BJ (cell line): Measurements from ENCODE around the gene OR7C1. TPM values are rescaled to one million over a fixed set of nuclear protein-coding genes. Genes with fewer than 3 reads are reported as not detected.

Experiments
- CTCF ChIA-PET: fragments of 350-600 bp; formaldehyde crosslinking; extraction: SDS; loops from one replicate; lab custom pipeline; 2021; ENCODE audit warnings: antibody characterized with exemption, inconsistent platforms; lab: Yijun Ruan, JAX
- POLR2A ChIA-PET: fragments of 300-600 bp; sonication (Branson Sonifier 250); formaldehyde crosslinking; extraction: SDS; loops from one replicate; lab custom pipeline; 2021; ENCODE audit warnings: antibody characterized with exemption; lab: Charles Lee
- DNase-seq: peaks from one replicate; pipeline ENCODE4 v3.0.0-alpha.2; 2011; ENCODE audit warnings: low read depth
- H3K27me3 ChIP-seq: 2 replicates; pipeline ENCODE4 v1.6.0; 2011; ENCODE audit warnings: low read length; ENCODE audit not compliant: control insufficient read depth, insufficient read depth
- H3K36me3 ChIP-seq: 2 replicates; pipeline ENCODE4 v1.5.1; 2011; ENCODE audit warnings: low read length; ENCODE audit not compliant: control insufficient read depth, insufficient read depth
- H3K4me3 ChIP-seq: 2 replicates; pipeline ENCODE4 v1.5.1; 2011; ENCODE audit warnings: low read depth, mild to moderate bottlenecking, control low read depth, low read length
- polyA plus RNA-seq: library from polyadenylated mRNA; depleted of rRNA; stranded (reverse); fragments of >200 nt; gene quantifications from 2 replicates; pipeline ENCODE4 v1.2.3, GENCODE V29; 2011
- TF ChIP-seq, protein P1 (sequence below): IDR thresholded peaks from 2 replicates; pipeline ENCODE4 v1.5.1; 2011; ENCODE audit warnings: low read depth, mild to moderate bottlenecking, control low read depth, inconsistent platforms, low read length, moderate library complexity; ENCODE audit not compliant: insufficient read depth

Gene OR7C1
- polyA plus RNA-seq, 1 experiment = not detected

DNA sequence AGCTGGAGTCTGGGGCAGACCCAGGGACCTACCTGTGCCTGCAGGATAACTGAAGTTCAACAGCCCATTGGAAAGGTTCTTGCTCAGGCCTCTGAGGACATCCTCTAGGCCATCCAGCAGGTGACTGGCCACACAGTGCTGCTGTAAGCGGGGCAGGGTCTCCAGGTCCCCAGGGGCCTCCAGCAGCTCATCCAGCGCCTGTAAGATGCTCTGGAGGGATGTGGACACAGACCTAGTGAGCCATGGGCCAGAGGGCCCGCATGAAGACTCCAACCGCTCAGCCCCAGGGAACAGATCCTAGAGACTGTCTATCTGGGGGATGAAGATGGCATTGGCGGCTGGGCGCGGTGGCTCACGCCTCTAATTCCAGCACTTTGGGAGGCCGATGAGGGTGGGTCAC is 70.6 kb downstream of the OR7C1 start:
- TF ChIP-seq, protein P1, sequence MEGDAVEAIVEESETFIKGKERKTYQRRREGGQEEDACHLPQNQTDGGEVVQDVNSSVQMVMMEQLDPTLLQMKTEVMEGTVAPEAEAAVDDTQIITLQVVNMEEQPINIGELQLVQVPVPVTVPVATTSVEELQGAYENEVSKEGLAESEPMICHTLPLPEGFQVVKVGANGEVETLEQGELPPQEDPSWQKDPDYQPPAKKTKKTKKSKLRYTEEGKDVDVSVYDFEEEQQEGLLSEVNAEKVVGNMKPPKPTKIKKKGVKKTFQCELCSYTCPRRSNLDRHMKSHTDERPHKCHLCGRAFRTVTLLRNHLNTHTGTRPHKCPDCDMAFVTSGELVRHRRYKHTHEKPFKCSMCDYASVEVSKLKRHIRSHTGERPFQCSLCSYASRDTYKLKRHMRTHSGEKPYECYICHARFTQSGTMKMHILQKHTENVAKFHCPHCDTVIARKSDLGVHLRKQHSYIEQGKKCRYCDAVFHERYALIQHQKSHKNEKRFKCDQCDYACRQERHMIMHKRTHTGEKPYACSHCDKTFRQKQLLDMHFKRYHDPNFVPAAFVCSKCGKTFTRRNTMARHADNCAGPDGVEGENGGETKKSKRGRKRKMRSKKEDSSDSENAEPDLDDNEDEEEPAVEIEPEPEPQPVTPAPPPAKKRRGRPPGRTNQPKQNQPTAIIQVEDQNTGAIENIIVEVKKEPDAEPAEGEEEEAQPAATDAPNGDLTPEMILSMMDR = no peak
- no peak overlapping the region for H3K4me3 ChIP-seq
- no peaks in the 10 kb centered on the region for H3K36me3 ChIP-seq
- H3K27me3 ChIP-seq = no peaks in the 10 kb centered on the region
- CTCF ChIA-PET = no interaction called here
- no peak for DNase-seq
- POLR2A ChIA-PET = no interaction called here

DNA sequence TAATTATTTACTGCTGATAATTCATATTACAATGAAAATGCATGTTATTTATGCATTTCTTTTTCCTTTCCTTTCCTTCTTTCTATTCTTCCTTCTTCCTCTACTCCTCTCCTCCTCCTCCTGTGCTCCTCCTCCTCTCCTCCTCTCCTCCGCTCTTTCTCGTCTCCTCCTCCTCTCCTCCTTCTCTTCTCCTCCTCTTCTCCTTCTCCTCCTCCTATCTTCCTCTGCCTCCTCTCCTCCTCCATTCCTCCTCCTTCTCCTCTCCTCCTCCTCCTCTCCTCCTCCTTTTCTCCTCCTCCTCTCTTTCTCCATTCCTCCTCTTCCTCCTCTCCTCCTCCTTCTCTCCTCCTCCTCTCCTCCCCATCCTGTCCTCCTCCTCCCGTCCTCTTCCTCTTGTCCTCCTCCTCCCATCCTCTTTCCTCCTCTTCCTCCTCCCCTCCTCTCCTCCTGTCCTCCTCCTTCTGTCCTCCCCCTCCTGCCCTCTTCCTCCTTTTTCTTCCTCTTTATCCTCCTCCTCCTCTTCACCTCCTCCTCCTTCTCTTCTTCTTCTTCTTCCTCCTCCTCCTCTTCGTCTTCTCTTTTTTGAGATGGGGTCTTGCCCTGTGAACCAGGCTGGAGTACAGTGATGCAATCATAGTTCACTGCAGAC is 71.4 kb downstream of the OR7C1 start:
- POLR2A ChIA-PET = no interaction called here
- H3K27me3 ChIP-seq = no peaks in the 10 kb centered on the region
- CTCF ChIA-PET = no interaction called here

DNA sequence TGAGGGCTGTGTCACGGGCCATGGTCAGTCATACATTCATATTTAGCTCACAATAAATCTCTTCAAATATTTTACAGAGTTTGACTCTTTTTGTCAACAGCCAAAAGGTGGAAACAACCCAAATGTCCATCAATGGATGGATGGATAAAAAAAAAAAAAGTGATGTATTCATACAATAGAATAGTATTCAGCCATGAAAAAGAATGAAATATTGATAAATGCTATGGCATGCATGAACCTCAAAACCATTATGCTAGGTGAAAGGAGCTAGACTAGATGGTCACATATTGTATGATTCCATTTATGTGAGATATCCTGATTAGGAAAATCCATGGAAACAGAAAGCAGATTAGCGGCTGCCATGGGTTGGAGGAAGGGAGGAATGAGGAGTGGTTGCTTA is 72.9 kb downstream of the OR7C1 start:
- POLR2A ChIA-PET = no interaction called here
- CTCF ChIA-PET = no interaction called here
- Histone ChIP-seq H3K27me3 (no peaks in the 10 kb centered on the region), H3K36me3 (no peaks in the 10 kb centered on the region), H3K4me3 (no peak overlapping the region)
- TF ChIP-seq, protein P1 = no peak
- no peak for DNase-seq

More for the DNA sequence above, 71.4 kb downstream of the OR7C1 start:
- no peak for DNase-seq
- Histone ChIP-seq H3K4me3 (no peak overlapping the region), H3K36me3 (no peaks in the 10 kb centered on the region)
- TF ChIP-seq, protein P1 = no peak

DNA sequence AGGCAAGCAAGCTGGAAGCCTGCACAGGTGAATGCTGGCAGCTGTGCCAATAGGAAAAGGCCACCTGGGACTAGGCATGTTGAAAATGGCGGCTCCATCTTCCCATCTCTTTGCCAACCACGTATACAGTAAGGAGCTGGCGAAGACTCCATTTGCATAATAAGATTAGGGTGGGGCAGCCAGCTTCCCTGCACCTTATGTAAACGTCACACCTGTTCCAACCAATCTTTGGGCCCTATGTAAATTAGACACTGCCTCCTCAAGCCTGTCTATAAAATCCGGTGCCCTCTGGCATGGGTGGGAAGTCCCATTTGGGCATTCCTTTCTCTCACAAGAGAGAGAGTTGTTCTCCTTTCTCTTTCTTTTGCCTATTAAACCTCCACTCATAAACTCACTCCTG is 73.4 kb downstream of the OR7C1 start:
- TF ChIP-seq, protein P1 = no peak
- no peak overlapping the region for H3K4me3 ChIP-seq
- ChIA-PET CTCF (interaction anchor here (0.6 kb wide), 1 partner anchor 126 kb away, joined by 4 read pairs; no protein-coding TSS in a partner anchor), POLR2A (no interaction called here)
- H3K27me3 ChIP-seq = no peaks in the 10 kb centered on the region
- H3K36me3 ChIP-seq = no peaks in the 10 kb centered on the region
- no peak for DNase-seq

DNA sequence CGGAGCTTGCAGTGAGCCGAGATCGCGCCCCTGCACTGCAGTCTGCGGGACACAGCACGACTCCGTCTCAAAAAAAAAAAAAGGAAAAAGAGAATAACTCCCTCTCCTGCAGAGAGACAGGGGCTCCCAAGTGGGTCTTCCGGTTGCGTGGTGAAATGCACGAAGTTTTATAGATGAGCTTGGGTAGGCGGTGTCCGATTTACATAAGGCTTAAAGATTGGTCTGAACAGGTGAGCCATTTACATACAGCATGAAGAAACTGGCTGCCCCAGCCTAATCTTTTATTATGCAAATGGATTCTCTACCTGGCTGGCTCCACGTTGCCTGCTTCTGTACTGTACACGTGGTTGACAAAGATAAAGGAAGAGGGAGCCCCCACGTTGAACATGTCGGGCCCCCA is 76.2 kb downstream of the OR7C1 start:
- H3K36me3 ChIP-seq = no peaks in the 10 kb centered on the region
- CTCF ChIA-PET = no interaction called here
- POLR2A ChIA-PET = no interaction called here
- DNase-seq = no peak
- H3K4me3 ChIP-seq = no peak overlapping the region
- no peaks in the 10 kb centered on the region for H3K27me3 ChIP-seq
- TF ChIP-seq, protein P1 = no peak
